OCI-LY3 (cell line): ENCODE measurements around the gene DCPS.

Experiments used
- EZH2phosphoT487 ChIP-seq: fragments of 200-600 bp; shearing (Covaris generic); IDR thresholded peaks from 2 replicates; pipeline ENCODE4 v1.6.1; 2018; ENCODE audit warnings: antibody characterized with exemption, mixed run types, low read depth
- TF ChIP-seq, protein P1 (sequence below): fragments of 200-600, 300-600 bp; sonication (generic); IDR thresholded peaks from 2 replicates; pipeline ENCODE4 v1.5.1; 2014; ENCODE audit warnings: antibody characterized with exemption, low read length, low read depth

DNA sequence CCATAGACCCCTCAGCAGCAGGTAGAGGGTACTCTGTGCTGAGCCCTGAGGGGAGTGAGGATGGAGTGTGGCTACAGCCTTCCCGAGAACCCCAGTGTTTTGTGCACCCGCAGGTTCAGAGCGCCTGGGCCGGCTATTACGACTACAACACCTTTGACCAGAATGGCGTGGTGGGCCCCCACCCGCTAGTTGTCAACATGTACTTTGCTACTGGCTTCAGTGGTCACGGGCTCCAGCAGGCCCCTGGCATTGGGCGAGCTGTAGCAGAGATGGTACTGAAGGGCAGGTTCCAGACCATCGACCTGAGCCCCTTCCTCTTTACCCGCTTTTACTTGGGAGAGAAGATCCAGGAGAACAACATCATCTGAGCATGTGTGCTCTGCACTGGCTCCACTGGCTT lies 26.5 kb upstream of the DCPS start:
- TF ChIP-seq, protein P1, sequence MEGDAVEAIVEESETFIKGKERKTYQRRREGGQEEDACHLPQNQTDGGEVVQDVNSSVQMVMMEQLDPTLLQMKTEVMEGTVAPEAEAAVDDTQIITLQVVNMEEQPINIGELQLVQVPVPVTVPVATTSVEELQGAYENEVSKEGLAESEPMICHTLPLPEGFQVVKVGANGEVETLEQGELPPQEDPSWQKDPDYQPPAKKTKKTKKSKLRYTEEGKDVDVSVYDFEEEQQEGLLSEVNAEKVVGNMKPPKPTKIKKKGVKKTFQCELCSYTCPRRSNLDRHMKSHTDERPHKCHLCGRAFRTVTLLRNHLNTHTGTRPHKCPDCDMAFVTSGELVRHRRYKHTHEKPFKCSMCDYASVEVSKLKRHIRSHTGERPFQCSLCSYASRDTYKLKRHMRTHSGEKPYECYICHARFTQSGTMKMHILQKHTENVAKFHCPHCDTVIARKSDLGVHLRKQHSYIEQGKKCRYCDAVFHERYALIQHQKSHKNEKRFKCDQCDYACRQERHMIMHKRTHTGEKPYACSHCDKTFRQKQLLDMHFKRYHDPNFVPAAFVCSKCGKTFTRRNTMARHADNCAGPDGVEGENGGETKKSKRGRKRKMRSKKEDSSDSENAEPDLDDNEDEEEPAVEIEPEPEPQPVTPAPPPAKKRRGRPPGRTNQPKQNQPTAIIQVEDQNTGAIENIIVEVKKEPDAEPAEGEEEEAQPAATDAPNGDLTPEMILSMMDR: no peak
- no peak for TF ChIP-seq EZH2phosphoT487
